Adipose tissue (tissue), 3 donors: ENCODE data around the gene TFAP2E. TPM values are rescaled to one million over a fixed set of nuclear protein-coding genes. Genes with fewer than 3 reads are reported as not detected.

Source experiments
- H3K27ac ChIP-seq: one replicate; pipeline ENCODE4 v1.5.1; 2013; ENCODE audit warnings: low read depth, low read length
- WGBS, 3 donors: extraction: QIAGEN DNeasy Blood & Tissue Kit; methylation state at CpG; one replicate each; pipeline ENCODE4 v1.1.7; 2013; 5-methylcytosine and 5-hydroxymethylcytosine counted together
- polyA plus RNA-seq, 3 donors: library from polyadenylated mRNA; stranded (reverse); fragments of 200-250 nt; gene quantifications; one replicate each; pipeline ENCODE4 v1.2.3, GENCODE V29; 2013
- donor health status: healthy with polysubstance abuse.
- donor health status: Bipolar disorder and iron deficiency.
- donor health status: healthy.

The TFAP2E gene
- polyA plus RNA-seq, 3 donors, result 0.28 to 1.0 (median 0.34) TPM

- WGBS, 3 donors, result 22 to 64% (median 58%) methylated on average over 10 of the region's 10 CpGs
- H3K27ac ChIP-seq, result no peak overlapping the region
These were observed 17.3 kb upstream of the TFAP2E start for GRCh38 chr1:35555601-35556477.

- H3K27ac ChIP-seq, result peak overlapping the region; percentile 53
- 1 to 2% (median 1%) methylated on average over 15 to 17 of the region's 17 CpGs for WGBS, 3 donors
These were observed 16.5 kb upstream of the TFAP2E start for GRCh38 chr1:35556484-35557117.

GRCh38 chr1:35557118-35557610 lies 15.9 kb upstream of the TFAP2E start, which contains the start of gene KIAA0319L:
TSS of gene KIAA0319L (minus strand) at chr1:35557403. CDS start at chr1:35554491, 2,912 bp downstream.
- peak within 1 kb of the TSS; percentile 53 for H3K27ac ChIP-seq
- WGBS, 3 donors, result 0 to 2% (median 1%) methylated on average over 27 to 39 of the region's 39 CpGs

GRCh38 chr1:35557611-35558373 lies 15.3 kb upstream of the TFAP2E start, which contains the start of gene NCDN:
TSS of gene NCDN (plus strand) at chr1:35557799. CDS start at chr1:35558191, 392 bp downstream.
- WGBS, 3 donors, result 0 to 1% (median 1%) methylated on average over 58 of the region's 58 CpGs
- H3K27ac ChIP-seq, result peak within 1 kb of the TSS; percentile 53

GRCh38 chr1:35558374-35559316 lies 14.5 kb upstream of the TFAP2E start:
- WGBS, 3 donors, result 30 to 35% (median 30%) methylated on average over 24 to 26 of the region's 26 CpGs
- H3K27ac ChIP-seq, result no peak overlapping the region

GRCh38 chr1:35559317-35559944 lies 13.7 kb upstream of the TFAP2E start:
- 73 to 79% (median 77%) methylated on average over 7 of the region's 7 CpGs for WGBS, 3 donors
- no peak overlapping the region for H3K27ac ChIP-seq

- H3K27ac ChIP-seq, result no peak overlapping the region
- 51 to 69% (median 63%) methylated on average over 44 of the region's 44 CpGs for WGBS, 3 donors
These were observed 12.6 kb upstream of the TFAP2E start for GRCh38 chr1:35560256-35561225.

- 85 to 91% (median 86%) methylated on average over 11 of the region's 11 CpGs for WGBS, 3 donors
- no peak overlapping the region for H3K27ac ChIP-seq
These were observed 11.7 kb upstream of the TFAP2E start for GRCh38 chr1:35561297-35561971.

GRCh38 chr1:35561972-35562680 lies 11.0 kb upstream of the TFAP2E start:
- WGBS, 3 donors, result 77 to 93% (median 81%) methylated on average over 15 of the region's 15 CpGs

GRCh38 chr1:35563166-35563565 lies 9.9 kb upstream of the TFAP2E start:
- WGBS, 3 donors, result 48 to 81% (median 53%) methylated on average over 12 of the region's 12 CpGs
- H3K27ac ChIP-seq, result no peak overlapping the region

More at GRCh38 chr1:35561972-35562680, 11.0 kb upstream of the TFAP2E start:
- no peak overlapping the region for H3K27ac ChIP-seq

- 71 to 80% (median 72%) methylated on average over 9 of the region's 9 CpGs for WGBS, 3 donors
These were observed 8.9 kb upstream of the TFAP2E start for GRCh38 chr1:35564037-35564883.

GRCh38 chr1:35564884-35565741 lies 8.0 kb upstream of the TFAP2E start:
- WGBS, 3 donors, result 85 to 89% (median 88%) methylated on average over 28 of the region's 28 CpGs
- H3K27ac ChIP-seq, result no peak overlapping the region

More at GRCh38 chr1:35564037-35564883, 8.9 kb upstream of the TFAP2E start:
- H3K27ac ChIP-seq, result no peak overlapping the region

GRCh38 chr1:35565742-35566133 lies 7.4 kb upstream of the TFAP2E start:
- no peak overlapping the region for H3K27ac ChIP-seq
- WGBS, 3 donors, result 90 to 92% (median 91%) methylated on average over 11 of the region's 11 CpGs
